H9 (cell line): Measurements from ENCODE around the gene PPP1R3C. TPM values are rescaled to one million over a fixed set of nuclear protein-coding genes. Genes with fewer than 3 reads are reported as not detected.

Experiments used
- DNase-seq: peaks from one replicate; pipeline ENCODE4 v3.0.0-alpha.2; 2017
- H2AFZ ChIP-seq: one replicate; pipeline ENCODE4 v1.6.1; 2013; ENCODE audit warnings: mild to moderate bottlenecking, low read length, control low read depth, moderate library complexity
- H2AK5ac ChIP-seq: 2 replicates; pipeline ENCODE4 v1.6.1; 2013; ENCODE audit warnings: low read length, control low read depth, mixed read lengths; ENCODE audit not compliant: insufficient read length
- H2BK120ac ChIP-seq: one replicate; pipeline ENCODE4 v1.6.1; 2013; ENCODE audit warnings: low read depth, mild to moderate bottlenecking, low read length, control low read depth, inconsistent platforms; ENCODE audit not compliant: poor library complexity, severe bottlenecking
- H2BK12ac ChIP-seq: 2 replicates; pipeline ENCODE4 v1.6.1; 2013; ENCODE audit warnings: low read length, control low read depth, mixed read lengths, low read depth; ENCODE audit not compliant: insufficient read length
- H2BK15ac ChIP-seq: 2 replicates; pipeline ENCODE4 v1.6.1; 2013; ENCODE audit warnings: low read depth, low read length, control low read depth
- H2BK20ac ChIP-seq: one replicate; pipeline ENCODE4 v1.6.1; 2013; ENCODE audit warnings: low read depth, mild to moderate bottlenecking, low read length, control low read depth, inconsistent platforms; ENCODE audit not compliant: poor library complexity, severe bottlenecking
- H2BK5ac ChIP-seq: 2 replicates; pipeline ENCODE4 v1.6.1; 2013; ENCODE audit warnings: low read length, control low read depth, mixed read lengths; ENCODE audit not compliant: insufficient read length
- H3K14ac ChIP-seq: 2 replicates; pipeline ENCODE4 v1.6.1; 2013; ENCODE audit warnings: low read length, control low read depth; ENCODE audit not compliant: insufficient read depth
- H3K18ac ChIP-seq: 2 replicates; pipeline ENCODE4 v1.6.1; 2013; ENCODE audit warnings: low read depth, mild to moderate bottlenecking, mixed read lengths, low read length, control low read depth; ENCODE audit not compliant: insufficient read length
- H3K23ac ChIP-seq: 2 replicates; pipeline ENCODE4 v1.6.1; 2013; ENCODE audit warnings: low read length, control low read depth, mixed read lengths, low read depth; ENCODE audit not compliant: insufficient read length
- H3K23me2 ChIP-seq: 2 replicates; pipeline ENCODE4 v1.6.1; 2013; ENCODE audit warnings: low read depth, mild to moderate bottlenecking, mixed read lengths, low read length, control low read depth; ENCODE audit not compliant: insufficient read length, poor library complexity, severe bottlenecking
- H3K27ac ChIP-seq: 2 replicates; pipeline ENCODE4 v1.5.1; 2013; ENCODE audit warnings: low read length, control low read depth, mixed read lengths, low read depth; ENCODE audit not compliant: insufficient read length
- H3K27me3 ChIP-seq: 2 replicates; pipeline ENCODE4 v1.6.1; 2013; ENCODE audit warnings: low read length, control low read depth, inconsistent platforms; ENCODE audit not compliant: insufficient read depth
- H3K4ac ChIP-seq: 2 replicates; pipeline ENCODE4 v1.6.1; 2013; ENCODE audit warnings: low read depth, mild to moderate bottlenecking, control low read depth, inconsistent platforms, low read length, moderate library complexity
- H3K4me1 ChIP-seq: 2 replicates; pipeline ENCODE4 v1.6.1; 2013; ENCODE audit warnings: low read length, control low read depth, inconsistent platforms; ENCODE audit not compliant: insufficient read depth
- H3K4me2 ChIP-seq: 2 replicates; pipeline ENCODE4 v1.6.1; 2013; ENCODE audit warnings: low read length, control low read depth, mixed read lengths; ENCODE audit not compliant: insufficient read length, insufficient read depth
- H3K56ac ChIP-seq: 2 replicates; pipeline ENCODE4 v1.6.1; 2013; ENCODE audit warnings: low read depth, mild to moderate bottlenecking, mixed read lengths, low read length, control low read depth; ENCODE audit not compliant: insufficient read length
- H3K79me1 ChIP-seq: 2 replicates; pipeline ENCODE4 v1.6.1; 2013; ENCODE audit warnings: low read depth, mild to moderate bottlenecking, moderate library complexity, low read length, control low read depth, inconsistent platforms; ENCODE audit not compliant: insufficient read depth, poor library complexity, severe bottlenecking
- H3K79me2 ChIP-seq: 2 replicates; pipeline ENCODE4 v1.6.1; 2013; ENCODE audit warnings: low read length, control low read depth, inconsistent platforms; ENCODE audit not compliant: insufficient read depth
- H3K9ac ChIP-seq: 2 replicates; pipeline ENCODE4 v1.6.1; 2013; ENCODE audit warnings: low read length, control low read depth, mixed read lengths; ENCODE audit not compliant: insufficient read length; ENCODE audit errors: extremely low read depth
- H3K9me3 ChIP-seq: one replicate; pipeline ENCODE4 v1.6.1; 2013; ENCODE audit warnings: low read depth, low read length, inconsistent platforms; ENCODE audit not compliant: control insufficient read depth
- H3T11ph ChIP-seq: one replicate; pipeline ENCODE4 v1.6.1; 2013; ENCODE audit warnings: mild to moderate bottlenecking, low read length, control low read depth, inconsistent platforms
- H4K20me1 ChIP-seq: one replicate; pipeline ENCODE4 v1.6.1; 2013; ENCODE audit not compliant: control insufficient read depth, insufficient read length, insufficient read depth
- H4K5ac ChIP-seq: 2 replicates; pipeline ENCODE4 v1.6.1; 2013; ENCODE audit warnings: low read depth, mild to moderate bottlenecking, mixed read lengths, low read length, control low read depth; ENCODE audit not compliant: insufficient read length
- H4K8ac ChIP-seq: replicated peaks from 2 replicates; pipeline ENCODE4 v1.6.1; 2013; ENCODE audit warnings: low read length, control low read depth, mixed read lengths, low read depth; ENCODE audit not compliant: insufficient read length
- H4K91ac ChIP-seq: 2 replicates; pipeline ENCODE4 v1.6.1; 2013; ENCODE audit warnings: low read depth, mild to moderate bottlenecking, moderate library complexity, mixed read lengths, low read length, control low read depth; ENCODE audit not compliant: insufficient read length
- H3K27ac Mint-ChIP-seq, 3 experiments: 2 replicates in 2 of 3; 3 replicates in 1 of 3; pipeline ENCODE4 v1.8.0; 2020 to 2021; ENCODE audit warnings: mixed read lengths in 3 of 3, mild to moderate bottlenecking in 1 of 3, moderate library complexity in 1 of 3
- H3K27me3 Mint-ChIP-seq: 2 replicates; pipeline ENCODE4 v1.8.0; 2021; ENCODE audit warnings: low read depth, mild to moderate bottlenecking, moderate library complexity, mixed read lengths
- H3K36me3 Mint-ChIP-seq, 3 experiments: 2 replicates in 2 of 3; 3 replicates in 1 of 3; pipeline ENCODE4 v1.8.0; 2020 to 2021; ENCODE audit warnings: low read depth in 3 of 3, mixed read lengths in 3 of 3; ENCODE audit not compliant: insufficient read depth in 1 of 3
- H3K4me1 Mint-ChIP-seq, 2 experiments: 2 replicates each; pipeline ENCODE4 v1.8.0; 2020; ENCODE audit warnings: mixed read lengths in 2 of 2
- H3K4me3 Mint-ChIP-seq, 2 experiments: 2 replicates in 1 of 2; 3 replicates in 1 of 2; pipeline ENCODE4 v1.8.0; 2020 to 2021; ENCODE audit warnings: mild to moderate bottlenecking in 2 of 2, mixed read lengths in 2 of 2, moderate library complexity in 1 of 2
- H3K9me3 Mint-ChIP-seq, 2 experiments: 2 replicates in 1 of 2; 3 replicates in 1 of 2; pipeline ENCODE4 v1.8.0; 2020; ENCODE audit warnings: mild to moderate bottlenecking in 2 of 2, mixed read lengths in 2 of 2, moderate library complexity in 1 of 2
- CTCF ChIP-seq: fragments of 200-600 bp; sonication (generic); conservative IDR thresholded peaks from 3 replicates; pipeline ENCODE4 v1.8.0; 2021; ENCODE audit warnings: antibody characterized with exemption, mild to moderate bottlenecking
- WGBS: extraction: QIAGEN DNeasy Blood & Tissue Kit; methylation state at CpG from one replicate; pipeline ENCODE4 v1.1.7; 2013; ENCODE audit warnings: missing lambda C conversion rate, low lambda C conversion rate, mixed read lengths; ENCODE audit not compliant: insufficient read length; ENCODE audit errors: extremely low coverage; 5-methylcytosine and 5-hydroxymethylcytosine counted together
- total RNA-seq: library from RNA; stranded (reverse); gene quantifications from 2 replicates; pipeline ENCODE4 v1.2.1, GENCODE V29; 2021

PPP1R3C gene
- total RNA-seq, 1 experiment from 2014 or later = 1.2 TPM

- Mint-ChIP-seq H3K27ac (no peak overlapping the region), H3K27me3 (no peaks in the 10 kb centered on the region), H3K4me1 (peaks cover 34 to 46% of the 10 kb centered on the region in 2 experiments), H3K4me3 (no peak overlapping the region), H3K36me3 (no peaks in the 10 kb centered on the region), H3K9me3 (no peaks in the 10 kb centered on the region)
- Histone ChIP-seq H3K18ac (no peak overlapping the region), H2BK15ac (no peak overlapping the region), H3K9me3 (no peaks in the 10 kb centered on the region), H3K4me1 (peaks cover 3% of the 10 kb centered on the region), H3K4me2 (no peak overlapping the region), H3K27ac (no peak overlapping the region), H3K56ac (no peak overlapping the region), H3K4ac (no peak overlapping the region), H3K14ac (no peak overlapping the region), H3K23me2 (no peaks in the 10 kb centered on the region), H2BK20ac (no peak overlapping the region), H3K79me1 (no peaks in the 10 kb centered on the region), H2AFZ (no peak overlapping the region), H4K8ac (no peak overlapping the region), H3K9ac (no peak overlapping the region), H2AK5ac (no peak overlapping the region), H2BK5ac (no peak overlapping the region), H2BK12ac (no peak overlapping the region), H3K23ac (no peak overlapping the region), H3K79me2 (no peaks in the 10 kb centered on the region), H4K5ac (no peak overlapping the region), H2BK120ac (no peak overlapping the region), H4K91ac (no peak overlapping the region), H3K27me3 (no peaks in the 10 kb centered on the region), H3T11ph (no peak overlapping the region), H4K20me1 (no peaks in the 10 kb centered on the region)
- no peak for DNase-seq
- no CpG with 5 or more reads among the region's 3 CpGs for WGBS
- TF ChIP-seq CTCF = no peak
Measured at GRCh38 chr10:91680487-91680886, 47.6 kb upstream of the PPP1R3C start.
